Right renal cortex interstitium (tissue), 3 donors: ENCODE data around the gene PINLYP. TPM values are rescaled to one million over a fixed set of nuclear protein-coding genes. Genes with fewer than 3 reads are reported as not detected.
"Not testable (repeated sequence)": the region's sequence is repeated elsewhere in the genome, so short reads cannot be mapped to it uniquely, and the experiment has no call there.

Experiments
- DNase-seq, 3 donors: peaks; one replicate each; pipeline ENCODE4 v3.0.0-alpha.2; 2013; ENCODE audit warnings: low read depth in 3 of 3, low spot score in 2 of 3
- polyA plus RNA-seq, 3 donors: library from polyadenylated mRNA; unstranded; fragments of 120-200 nt; gene quantifications; one replicate each; pipeline ENCODE4 v1.2.1, GENCODE V29; 2013; ENCODE audit not compliant: insufficient read length in 3 of 3

Gene PINLYP
- polyA plus RNA-seq, 3 donors, result 17.8 to 19.2 (median 17.9) TPM

GRCh38 chr19:43547926-43548325, 27.7 kb upstream of the PINLYP start:
- DNase-seq, result not testable (repeated sequence)

- DNase-seq, result no peak
These were observed 26.9 kb upstream of the PINLYP start for GRCh38 chr19:43548706-43549105.

GRCh38 chr19:43551399-43552197, 24.0 kb upstream of the PINLYP start:
- no peak for DNase-seq

- no peak for DNase-seq
These were observed 23.5 kb upstream of the PINLYP start for GRCh38 chr19:43552198-43552450.

DNA sequence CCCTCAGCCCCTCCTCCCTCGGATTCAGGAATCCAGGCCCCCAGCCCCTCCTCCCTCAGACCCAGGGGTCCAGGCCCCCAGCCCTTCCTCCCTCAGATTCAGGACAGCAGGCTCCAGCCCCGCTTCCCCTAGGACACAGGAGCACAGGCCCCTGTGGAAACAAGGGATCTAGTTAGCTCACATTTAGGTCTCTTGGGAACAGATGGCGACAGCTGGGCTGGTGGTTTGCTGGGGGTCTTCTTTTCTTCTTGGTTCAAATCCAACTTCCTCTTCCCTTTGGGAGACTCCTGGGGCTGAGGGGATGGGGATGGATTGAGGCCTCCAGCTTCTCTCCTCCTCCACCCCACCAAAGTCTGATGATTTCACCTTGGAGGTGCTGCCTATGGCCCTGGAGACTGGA, 23.0 kb upstream of the PINLYP start:
- DNase-seq, result no peak

DNA sequence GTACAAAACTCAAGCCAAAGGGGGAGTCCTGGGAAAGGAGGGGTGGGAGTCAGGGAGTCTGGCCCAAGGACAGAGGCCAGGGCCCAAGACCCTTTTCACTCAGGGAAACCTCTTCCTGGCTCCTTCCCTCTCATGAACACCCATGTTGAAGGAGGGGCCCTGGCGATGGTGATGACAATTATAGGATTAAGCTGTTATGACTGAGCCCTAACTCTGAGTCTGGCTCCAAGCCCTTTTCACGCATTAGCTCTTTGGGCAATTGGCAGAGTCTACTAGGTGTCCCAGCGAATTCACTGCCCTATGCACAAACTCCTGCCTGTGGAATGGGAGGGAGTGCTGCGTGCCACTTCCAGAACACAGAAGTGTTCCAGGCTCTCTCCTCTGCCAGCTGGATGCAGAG, 21.9 kb upstream of the PINLYP start:
- no peak for DNase-seq

GRCh38 chr19:43554317-43554895, 21.2 kb upstream of the PINLYP start:
- no peak for DNase-seq

- no peak for DNase-seq
These were observed 20.3 kb upstream of the PINLYP start for GRCh38 chr19:43555185-43555770.

GRCh38 chr19:43560687-43561086, 14.9 kb upstream of the PINLYP start:
- DNase-seq, result no peak

- DNase-seq, result no peak
These were observed 14.2 kb upstream of the PINLYP start for GRCh38 chr19:43561139-43561970.

DNA sequence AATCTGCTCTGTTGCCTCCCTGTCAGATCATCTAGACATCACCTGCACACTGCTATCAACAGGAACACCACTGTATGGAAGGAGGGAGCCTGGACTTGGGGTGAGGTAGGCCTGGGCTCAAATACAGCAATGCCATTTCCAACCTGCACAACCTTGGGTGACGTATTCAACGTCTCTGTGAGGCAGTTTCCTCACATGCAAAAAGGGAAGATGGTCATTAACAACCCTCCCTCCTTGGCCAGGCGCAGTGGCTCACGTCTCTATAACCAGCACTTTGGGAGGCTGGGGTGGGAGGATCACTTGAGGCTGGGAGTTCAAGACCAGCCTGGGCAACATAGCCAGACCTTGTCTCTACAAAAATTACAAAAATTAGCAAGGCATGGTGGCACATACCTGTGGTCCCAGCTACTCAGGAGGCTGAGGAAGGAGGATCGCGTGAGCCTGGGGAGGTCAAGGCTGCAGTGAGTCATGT, 13.3 kb upstream of the PINLYP start:
- no peak for DNase-seq

DNA sequence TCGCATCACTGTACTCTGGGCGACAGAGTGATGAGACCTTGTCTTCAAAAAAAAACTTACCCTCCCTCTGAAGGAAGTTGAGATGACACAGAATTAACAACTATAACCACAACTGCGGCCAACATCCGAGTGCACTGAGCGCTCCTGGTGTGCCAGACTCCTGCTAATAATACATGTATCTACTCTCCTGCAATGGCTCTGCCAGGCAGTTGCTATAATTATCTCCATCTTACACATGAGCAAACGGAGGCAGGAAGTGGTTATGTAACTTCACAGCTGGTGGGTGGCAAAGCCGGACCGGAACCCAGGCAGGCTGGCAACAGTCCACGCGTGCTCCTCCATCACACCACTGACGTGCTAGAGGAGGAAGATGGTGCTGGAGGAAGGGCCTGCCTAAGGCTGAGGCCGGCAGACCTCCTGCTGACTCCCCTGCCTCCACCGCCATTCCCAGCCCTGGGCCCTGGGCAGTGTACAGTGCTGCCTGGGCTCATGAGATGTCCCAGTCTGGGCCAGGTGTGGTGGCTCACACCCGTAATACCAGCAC, 12.8 kb upstream of the PINLYP start:
- no peak for DNase-seq

GRCh38 chr19:43563816-43564457, 11.7 kb upstream of the PINLYP start:
- no peak for DNase-seq

DNA sequence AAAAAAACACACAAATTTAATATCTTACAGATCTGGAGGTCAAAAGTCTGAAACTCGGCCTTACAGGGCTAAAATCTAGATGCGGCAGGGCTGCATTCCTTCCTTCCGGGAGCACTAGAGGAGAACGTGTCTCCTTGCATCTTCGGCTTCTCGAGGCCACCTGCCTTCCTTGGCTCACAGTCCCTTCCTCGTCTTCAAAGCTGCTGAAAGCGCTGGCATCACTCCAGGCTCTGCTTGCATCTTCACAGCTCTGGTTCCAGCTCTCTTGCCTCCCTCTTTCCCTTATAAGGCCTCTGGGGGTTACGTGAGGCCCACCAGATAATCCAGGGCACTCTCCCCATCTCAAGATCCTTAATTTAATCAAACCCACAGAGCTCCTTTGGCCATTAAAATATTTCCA, 10.8 kb upstream of the PINLYP start:
- no peak for DNase-seq

DNA sequence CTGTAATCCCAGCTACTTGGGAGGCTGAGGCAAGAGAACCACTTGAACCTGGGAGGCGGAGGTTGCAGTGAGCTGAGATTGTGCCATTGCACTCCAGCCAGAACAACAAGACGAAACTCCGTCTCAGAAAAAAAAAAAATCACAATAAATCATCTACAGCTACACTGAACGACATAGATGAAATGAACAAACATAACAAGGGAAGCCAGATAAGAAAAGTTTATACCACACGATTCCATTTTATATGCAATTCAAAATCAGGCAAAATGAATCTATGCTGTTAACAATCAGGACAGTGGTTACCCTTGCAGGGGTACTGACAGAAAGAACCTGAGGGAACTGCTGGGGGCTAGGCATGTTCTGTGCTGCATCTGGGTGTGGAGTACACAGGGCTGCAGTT, 5.9 kb upstream of the PINLYP start:
- DNase-seq, result no peak

DNA sequence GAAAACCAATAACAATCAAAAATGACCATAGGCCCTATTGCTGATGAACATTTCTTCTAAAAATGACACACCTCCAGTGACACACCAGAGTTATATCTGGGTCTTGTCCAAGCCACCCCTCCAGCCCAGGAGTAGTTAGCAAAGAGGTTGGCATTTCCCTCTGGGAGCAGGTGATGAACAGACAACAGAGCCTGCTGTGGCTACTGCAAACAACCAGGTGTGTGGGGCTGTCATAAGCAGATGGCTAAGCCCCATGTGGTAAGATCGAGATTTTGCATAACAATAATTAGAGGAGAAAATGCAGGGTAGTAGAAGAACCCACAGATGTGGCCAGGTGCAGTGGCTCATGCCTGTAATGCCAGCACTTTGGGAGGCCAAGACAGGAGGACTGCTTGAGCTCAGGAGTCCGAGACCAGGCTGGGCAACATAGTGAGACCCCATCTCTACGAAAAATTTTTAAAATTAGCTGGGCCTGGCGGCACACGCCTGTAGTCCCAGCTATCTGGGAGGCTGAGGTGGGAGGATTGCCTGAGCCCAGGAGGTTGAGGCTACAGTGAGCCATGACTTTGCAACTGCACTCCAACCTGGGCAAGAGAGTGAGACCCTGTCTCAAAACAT, 5.3 kb upstream of the PINLYP start:
- DNase-seq, result no peak

DNA sequence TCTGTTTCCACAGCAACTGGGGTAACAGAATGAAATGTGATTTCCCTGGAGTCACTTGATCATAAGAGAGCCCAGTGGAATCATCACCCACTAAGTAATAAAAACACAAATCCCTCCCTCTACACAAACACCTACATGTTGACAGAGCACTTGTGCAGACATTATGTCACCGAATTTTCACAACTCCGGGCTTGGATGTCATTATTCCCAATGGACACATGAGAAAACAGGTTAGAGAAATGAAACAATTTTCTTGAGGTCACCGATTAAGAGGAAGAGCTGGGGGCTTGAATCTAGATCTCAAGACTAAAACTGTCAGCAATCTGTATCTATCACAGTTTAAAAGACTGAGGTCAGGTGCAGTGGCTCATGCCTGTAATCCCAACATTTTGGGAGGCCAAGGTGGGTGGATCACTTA, 3.4 kb upstream of the PINLYP start:
- no peak for DNase-seq

DNA sequence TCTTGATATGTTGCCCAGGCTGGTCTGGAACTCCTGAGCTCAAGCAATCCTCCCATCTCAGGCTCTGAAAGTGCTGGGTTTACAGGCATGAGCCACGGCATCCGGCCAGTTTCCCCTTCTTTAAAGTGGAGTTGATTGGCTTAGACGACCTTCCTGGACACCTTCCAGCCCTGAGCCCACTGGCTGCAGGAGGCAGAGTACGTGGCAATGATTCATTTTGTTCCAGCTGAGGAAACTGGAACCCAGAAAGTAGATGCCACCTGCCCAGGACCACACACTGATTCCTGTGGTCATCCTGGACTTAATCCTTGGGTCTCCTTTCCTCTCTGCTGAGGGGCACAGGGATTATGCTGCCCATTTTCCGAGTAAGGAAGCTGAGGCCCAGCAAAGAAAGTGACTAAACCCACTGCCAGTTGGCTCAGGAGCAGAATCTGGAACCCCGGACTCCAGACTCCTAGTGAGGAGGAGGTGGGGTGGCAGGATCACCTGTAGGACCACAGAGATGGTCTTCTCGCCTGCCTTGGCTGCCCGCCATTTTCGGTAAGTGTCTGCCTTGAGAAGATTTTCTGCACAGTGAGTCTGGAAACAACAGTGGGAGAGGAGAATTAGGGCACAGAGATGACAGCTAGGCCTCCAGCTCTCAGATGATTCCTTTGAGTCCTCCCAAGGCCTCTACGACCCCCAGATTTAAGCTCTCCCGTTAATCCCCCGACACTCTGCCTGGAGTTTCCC, 1.0 kb upstream of the PINLYP start:
- no peak for DNase-seq
